IPS-NIHi7 (cell line): Measurements from ENCODE around the gene ZNF446.

ENCODE experiments used
- DNase-seq: peaks from one replicate; pipeline ENCODE4 v3.0.0; 2012; ENCODE audit warnings: mixed read lengths; ENCODE audit errors: extremely low spot score

The ZNF446 gene

GRCh38 chr19:58522709-58523108 lies 46.6 kb downstream of the ZNF446 start:
- DNase-seq = no peak

GRCh38 chr19:58529405-58529804 lies 53.3 kb downstream of the ZNF446 start:
- no peak for DNase-seq
